SK-N-SH (cell line): ENCODE measurements around the gene RSRC1.

ENCODE experiments used
- EP300 ChIP-seq, 2 experiments: IDR thresholded peaks; 2 replicates each; pipeline versions ENCODE4 v1.4.0 to v1.6.1; 2012; ENCODE audit warnings: borderline replicate concordance in 1 of 2, low read depth in 1 of 2, low read length in 1 of 2
- EZH2phosphoT487 ChIP-seq: fragments of 200-600 bp; sonication (generic); IDR thresholded peaks from 2 replicates; pipeline ENCODE4 v1.6.1; 2017; ENCODE audit warnings: low read depth, mixed run types, mild to moderate bottlenecking, antibody characterized with exemption, moderate library complexity, borderline replicate concordance
- FOXJ3 ChIP-seq: sonication (generic); formaldehyde crosslinking; IDR thresholded peaks from 2 replicates; pipeline ENCODE4 v1.5.1; 2020; ENCODE audit warnings: mild to moderate bottlenecking, missing genetic modification reagents
- NFIC ChIP-seq: IDR thresholded peaks from 2 replicates; pipeline ENCODE4 v1.4.0; 2012; ENCODE audit warnings: borderline replicate concordance
- TF ChIP-seq, protein P1 (sequence below): fragments of 200-600 bp; sonication (generic); IDR thresholded peaks from 2 replicates; pipeline ENCODE4 v1.6.1; 2017; ENCODE audit warnings: antibody characterized with exemption, mild to moderate bottlenecking, moderate library complexity
- TF ChIP-seq, protein P2 (sequence below): fragments of 150-350 bp; IDR thresholded peaks from 2 replicates; pipeline ENCODE4 v1.6.1; 2016; ENCODE audit warnings: mild to moderate bottlenecking, low read depth, low read length

DNA sequence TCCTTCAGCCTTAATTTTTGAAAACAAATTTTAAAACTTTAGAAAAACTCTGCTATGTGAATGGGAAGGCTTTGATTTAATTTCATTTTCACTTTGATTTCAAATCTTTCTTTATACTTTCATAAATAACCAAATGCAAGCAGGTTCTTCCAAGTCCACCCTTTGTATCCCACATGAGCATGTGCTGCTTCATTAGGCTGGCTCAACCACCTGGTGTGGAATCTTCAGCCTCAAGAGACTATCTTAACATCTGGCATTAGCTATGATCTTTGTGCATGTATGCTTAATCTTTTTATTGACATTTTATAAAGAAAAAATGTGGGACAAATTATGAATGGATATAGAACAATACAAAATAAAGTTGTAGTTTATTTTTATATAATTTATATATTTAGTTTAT is 379.3 kb downstream of the RSRC1 start:
- TF ChIP-seq EP300 (IDR thresholded peaks at IDR 0.05; ENCODE audit: borderline replicate concordance in 1 of 2, low read depth in 1 of 2, low read length in 1 of 2) (no peak), NFIC (no peak), EZH2phosphoT487 (no peak), FOXJ3 (CRISPR knock-in tag) (no peak)
- TF ChIP-seq, protein P1, sequence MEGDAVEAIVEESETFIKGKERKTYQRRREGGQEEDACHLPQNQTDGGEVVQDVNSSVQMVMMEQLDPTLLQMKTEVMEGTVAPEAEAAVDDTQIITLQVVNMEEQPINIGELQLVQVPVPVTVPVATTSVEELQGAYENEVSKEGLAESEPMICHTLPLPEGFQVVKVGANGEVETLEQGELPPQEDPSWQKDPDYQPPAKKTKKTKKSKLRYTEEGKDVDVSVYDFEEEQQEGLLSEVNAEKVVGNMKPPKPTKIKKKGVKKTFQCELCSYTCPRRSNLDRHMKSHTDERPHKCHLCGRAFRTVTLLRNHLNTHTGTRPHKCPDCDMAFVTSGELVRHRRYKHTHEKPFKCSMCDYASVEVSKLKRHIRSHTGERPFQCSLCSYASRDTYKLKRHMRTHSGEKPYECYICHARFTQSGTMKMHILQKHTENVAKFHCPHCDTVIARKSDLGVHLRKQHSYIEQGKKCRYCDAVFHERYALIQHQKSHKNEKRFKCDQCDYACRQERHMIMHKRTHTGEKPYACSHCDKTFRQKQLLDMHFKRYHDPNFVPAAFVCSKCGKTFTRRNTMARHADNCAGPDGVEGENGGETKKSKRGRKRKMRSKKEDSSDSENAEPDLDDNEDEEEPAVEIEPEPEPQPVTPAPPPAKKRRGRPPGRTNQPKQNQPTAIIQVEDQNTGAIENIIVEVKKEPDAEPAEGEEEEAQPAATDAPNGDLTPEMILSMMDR: no peak
- TF ChIP-seq, protein P2, sequence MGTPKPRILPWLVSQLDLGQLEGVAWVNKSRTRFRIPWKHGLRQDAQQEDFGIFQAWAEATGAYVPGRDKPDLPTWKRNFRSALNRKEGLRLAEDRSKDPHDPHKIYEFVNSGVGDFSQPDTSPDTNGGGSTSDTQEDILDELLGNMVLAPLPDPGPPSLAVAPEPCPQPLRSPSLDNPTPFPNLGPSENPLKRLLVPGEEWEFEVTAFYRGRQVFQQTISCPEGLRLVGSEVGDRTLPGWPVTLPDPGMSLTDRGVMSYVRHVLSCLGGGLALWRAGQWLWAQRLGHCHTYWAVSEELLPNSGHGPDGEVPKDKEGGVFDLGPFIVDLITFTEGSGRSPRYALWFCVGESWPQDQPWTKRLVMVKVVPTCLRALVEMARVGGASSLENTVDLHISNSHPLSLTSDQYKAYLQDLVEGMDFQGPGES: no peak
